Osteoblast (primary cell): ENCODE results near the gene CADPS. TPM values are rescaled to one million over a fixed set of nuclear protein-coding genes. Genes with fewer than 3 reads are reported as not detected.

ENCODE experiments used
- DNase-seq: peaks from one replicate; pipeline ENCODE4 v3.0.0; 2011; ENCODE audit warnings: low spot score, mixed read lengths; ENCODE audit not compliant: insufficient read length; ENCODE audit errors: missing footprints
- H2AFZ ChIP-seq: 2 replicates; pipeline ENCODE4 v1.6.0; 2011; ENCODE audit warnings: mild to moderate bottlenecking, low read length
- H3K27ac ChIP-seq: 2 replicates; pipeline ENCODE4 v1.5.1; 2011; ENCODE audit warnings: mild to moderate bottlenecking, low read depth, low read length, moderate library complexity
- H3K27me3 ChIP-seq: 2 replicates; pipeline ENCODE4 v1.6.0; 2012; ENCODE audit warnings: mild to moderate bottlenecking, control low read depth, inconsistent platforms, low read length, moderate library complexity; ENCODE audit not compliant: insufficient read depth
- H3K36me3 ChIP-seq: 2 replicates; pipeline ENCODE4 v1.5.1; 2011; ENCODE audit warnings: mild to moderate bottlenecking, low read length, control low read depth, moderate library complexity; ENCODE audit not compliant: insufficient read depth
- H3K4me1 ChIP-seq: 2 replicates; pipeline ENCODE4 v1.5.1; 2011; ENCODE audit warnings: mild to moderate bottlenecking, low read length, control low read depth, moderate library complexity; ENCODE audit not compliant: insufficient read depth
- H3K4me2 ChIP-seq: 2 replicates; pipeline ENCODE4 v1.6.0; 2011; ENCODE audit warnings: mild to moderate bottlenecking, low read length; ENCODE audit not compliant: insufficient read depth
- H3K4me3 ChIP-seq: fragments of 200-600 bp; sonication (generic); 3 replicates; pipeline ENCODE4 v1.5.1; 2012; ENCODE audit warnings: mild to moderate bottlenecking, low read length, inconsistent platforms; ENCODE audit not compliant: insufficient read depth
- H3K79me2 ChIP-seq: 2 replicates; pipeline ENCODE4 v1.6.0; 2012; ENCODE audit warnings: mild to moderate bottlenecking, low read length, control low read depth, inconsistent platforms; ENCODE audit not compliant: insufficient read depth
- H3K9me3 ChIP-seq: 2 replicates; pipeline ENCODE4 v1.5.1; 2011; ENCODE audit warnings: low read depth, low read length, control low read depth
- H4K20me1 ChIP-seq: 2 replicates; pipeline ENCODE4 v1.6.0; 2012; ENCODE audit warnings: mild to moderate bottlenecking, low read length, control low read depth; ENCODE audit not compliant: insufficient read depth
- total RNA-seq: library from RNA; depleted of rRNA; stranded (reverse); fragments of >200 nt; gene quantifications from 2 replicates; pipeline ENCODE4 v1.2.3, GENCODE V29; 2012
- TF ChIP-seq, protein P1 (sequence below): IDR thresholded peaks from 2 replicates; pipeline ENCODE4 v1.5.1; 2011; ENCODE audit warnings: mild to moderate bottlenecking, low read depth, low read length, moderate library complexity; ENCODE audit errors: extremely low read depth

CADPS gene
- total RNA-seq, 1 donor = not detected

DNA sequence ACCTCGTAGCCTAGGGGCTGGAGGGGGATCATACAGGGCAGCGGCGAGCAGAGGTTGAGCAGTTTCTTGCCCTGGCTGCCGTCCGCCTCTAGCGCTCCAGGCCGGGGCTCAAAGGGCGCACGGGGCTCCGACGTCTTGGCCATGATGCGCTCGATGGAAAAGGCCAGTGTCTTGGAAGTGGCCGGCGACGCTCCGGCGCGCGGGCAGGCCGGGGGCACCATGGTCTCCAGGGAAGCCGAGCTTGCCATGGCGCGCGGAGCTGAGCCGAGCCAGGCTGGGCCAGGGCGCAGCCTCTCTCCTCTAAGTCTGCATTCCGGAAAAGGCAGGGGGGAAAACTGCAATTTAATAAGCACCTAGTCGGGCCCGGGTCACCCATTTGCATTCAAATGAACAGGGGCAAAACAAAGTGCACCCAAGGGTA, 502.6 kb downstream of the CADPS start:
- Histone ChIP-seq H3K4me1 (no peaks in the 10 kb centered on the region), H3K9me3 (no peaks in the 10 kb centered on the region), H3K4me3 (no peak overlapping the region), H3K79me2 (no peaks in the 10 kb centered on the region), H2AFZ (no peak overlapping the region), H4K20me1 (no peaks in the 10 kb centered on the region), H3K36me3 (no peaks in the 10 kb centered on the region), H3K27ac (no peak overlapping the region), H3K4me2 (no peak overlapping the region), H3K27me3 (peaks cover 98% of the 10 kb centered on the region)
- DNase-seq = no peak
- TF ChIP-seq, protein P1, sequence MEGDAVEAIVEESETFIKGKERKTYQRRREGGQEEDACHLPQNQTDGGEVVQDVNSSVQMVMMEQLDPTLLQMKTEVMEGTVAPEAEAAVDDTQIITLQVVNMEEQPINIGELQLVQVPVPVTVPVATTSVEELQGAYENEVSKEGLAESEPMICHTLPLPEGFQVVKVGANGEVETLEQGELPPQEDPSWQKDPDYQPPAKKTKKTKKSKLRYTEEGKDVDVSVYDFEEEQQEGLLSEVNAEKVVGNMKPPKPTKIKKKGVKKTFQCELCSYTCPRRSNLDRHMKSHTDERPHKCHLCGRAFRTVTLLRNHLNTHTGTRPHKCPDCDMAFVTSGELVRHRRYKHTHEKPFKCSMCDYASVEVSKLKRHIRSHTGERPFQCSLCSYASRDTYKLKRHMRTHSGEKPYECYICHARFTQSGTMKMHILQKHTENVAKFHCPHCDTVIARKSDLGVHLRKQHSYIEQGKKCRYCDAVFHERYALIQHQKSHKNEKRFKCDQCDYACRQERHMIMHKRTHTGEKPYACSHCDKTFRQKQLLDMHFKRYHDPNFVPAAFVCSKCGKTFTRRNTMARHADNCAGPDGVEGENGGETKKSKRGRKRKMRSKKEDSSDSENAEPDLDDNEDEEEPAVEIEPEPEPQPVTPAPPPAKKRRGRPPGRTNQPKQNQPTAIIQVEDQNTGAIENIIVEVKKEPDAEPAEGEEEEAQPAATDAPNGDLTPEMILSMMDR = no peak

DNA sequence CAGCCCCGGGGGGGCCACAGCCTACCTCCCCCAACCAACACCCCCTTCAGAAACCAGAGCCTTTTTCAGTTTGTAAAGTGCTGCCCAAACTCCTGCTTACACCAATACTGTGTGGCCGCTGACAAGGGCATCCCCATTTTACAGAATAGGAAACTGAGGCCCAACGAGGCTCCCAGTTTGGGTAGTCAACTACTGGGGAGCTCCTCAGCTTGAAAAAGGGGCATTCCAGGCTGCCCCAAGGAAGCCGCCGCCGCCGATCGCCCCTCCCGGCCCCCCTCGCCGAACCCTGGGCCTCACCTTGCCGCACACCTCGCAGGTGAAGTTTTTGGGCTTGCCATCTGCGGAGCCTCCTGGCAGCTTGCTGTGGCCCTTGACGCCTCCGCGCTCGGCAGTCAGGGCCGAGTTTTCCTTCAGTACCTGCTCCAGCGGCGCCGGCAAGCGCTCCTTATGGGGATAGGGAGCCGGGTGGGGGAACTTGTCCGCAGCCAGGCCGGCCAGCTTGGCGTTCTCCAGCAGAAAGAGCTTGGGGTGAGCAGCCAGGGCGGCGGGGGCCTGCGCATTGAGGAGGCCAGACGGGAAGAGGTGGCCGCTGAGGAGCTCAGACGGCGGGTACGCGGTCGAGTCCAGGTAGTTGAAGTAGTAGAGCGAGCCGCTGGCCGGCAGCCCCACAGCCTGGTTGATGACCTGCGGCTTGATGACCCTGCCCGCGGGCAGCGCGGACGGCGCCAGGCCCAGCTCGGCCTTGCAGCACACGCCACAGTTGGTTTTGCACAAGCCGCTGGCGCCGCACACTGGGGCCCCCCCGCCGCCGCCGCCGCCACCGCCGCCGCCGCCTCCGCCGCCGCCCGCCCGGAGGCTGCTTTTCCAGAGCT, 503.3 kb downstream of the CADPS start:
- Histone ChIP-seq H3K36me3 (no peaks in the 10 kb centered on the region), H2AFZ (no peak overlapping the region), H4K20me1 (no peaks in the 10 kb centered on the region), H3K79me2 (no peaks in the 10 kb centered on the region), H3K27ac (no peak overlapping the region), H3K4me1 (no peaks in the 10 kb centered on the region), H3K4me3 (no peak overlapping the region), H3K27me3 (peaks cover 98% of the 10 kb centered on the region), H3K4me2 (no peak overlapping the region), H3K9me3 (no peaks in the 10 kb centered on the region)
- no peak for DNase-seq
- TF ChIP-seq, protein P1 = no peak

DNA sequence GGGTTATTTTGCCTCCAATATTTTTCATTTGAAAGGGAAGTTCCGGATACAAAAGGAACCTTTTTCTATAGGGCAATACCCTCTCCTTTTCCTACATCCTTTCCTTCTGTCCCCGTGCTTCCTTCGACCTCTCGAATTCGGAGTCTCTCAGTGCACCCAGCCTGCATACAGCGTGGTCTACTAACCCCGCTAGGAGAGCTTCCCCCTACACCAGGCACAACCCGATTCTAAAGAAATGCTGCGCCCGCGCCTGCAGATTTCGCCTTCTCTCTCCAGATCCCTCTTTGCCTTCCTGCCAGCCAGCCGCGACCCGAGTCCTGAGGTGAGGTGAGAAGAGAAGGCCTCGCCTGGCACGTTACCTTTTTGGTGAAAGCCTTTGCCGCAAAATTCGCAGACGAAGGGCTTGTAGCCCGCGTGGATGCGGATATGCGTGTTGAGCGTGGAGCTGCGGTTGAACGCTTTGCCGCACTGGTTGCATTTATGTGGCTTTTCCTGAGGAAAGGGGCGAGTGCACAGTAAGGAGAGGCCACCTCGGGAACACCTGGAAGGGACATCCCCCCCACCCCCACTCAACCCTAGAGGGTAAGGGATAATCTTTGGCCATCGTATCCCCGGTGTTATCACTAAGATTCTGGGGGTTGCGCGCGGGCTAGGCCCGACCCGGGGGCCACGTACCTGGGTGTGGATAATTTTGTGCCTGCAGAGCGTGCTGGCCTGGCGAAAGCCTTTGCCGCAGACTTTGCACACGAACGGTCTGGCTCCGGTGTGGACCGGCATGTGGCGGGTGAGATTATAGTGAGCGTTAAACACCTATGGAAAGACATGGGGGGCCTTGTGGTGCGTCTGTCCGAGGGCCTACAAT, 504.1 kb downstream of the CADPS start:
- H3K79me2 ChIP-seq = no peaks in the 10 kb centered on the region
- no peaks in the 10 kb centered on the region for H4K20me1 ChIP-seq
- no peak overlapping the region for H3K4me3 ChIP-seq
- no peak overlapping the region for H3K4me2 ChIP-seq
- TF ChIP-seq, protein P1 = no peak
- H2AFZ ChIP-seq = no peak overlapping the region
- H3K9me3 ChIP-seq = no peaks in the 10 kb centered on the region
- H3K27ac ChIP-seq = no peak overlapping the region
- H3K4me1 ChIP-seq = no peaks in the 10 kb centered on the region
- H3K27me3 ChIP-seq = peaks cover 98% of the 10 kb centered on the region
- no peak for DNase-seq
- H3K36me3 ChIP-seq = no peaks in the 10 kb centered on the region
